ENCODE data around the gene NRIP3. TPM values are rescaled to one million over a fixed set of nuclear protein-coding genes. Genes with fewer than 3 reads are reported as not detected.

NRIP3 gene
- total and polyA plus RNA-seq, 2 of the 13 experiments (the other 11 are each of a cell fraction or from before 2014, with no cell fraction given), result 0.04 to 0.07 TPM

DNA sequence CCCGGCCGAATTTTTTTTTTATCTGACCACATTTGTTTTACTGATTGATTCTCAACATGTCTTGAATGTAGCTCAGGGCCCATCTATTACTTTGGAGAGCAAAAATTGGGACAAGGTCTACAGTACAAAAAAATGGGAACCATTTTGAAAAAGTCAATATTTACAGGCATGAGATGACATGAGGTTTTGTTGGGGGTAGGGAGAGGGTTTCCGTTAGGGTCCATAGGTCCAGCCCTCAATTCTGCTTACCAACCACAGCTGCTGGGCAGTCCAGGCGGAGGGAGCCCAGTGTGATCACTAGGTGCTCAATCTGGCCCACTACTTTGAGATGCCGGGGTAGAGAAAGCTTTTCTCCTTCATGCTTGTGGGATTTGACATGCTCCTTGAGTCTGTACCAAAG is 18.3 kb downstream of the NRIP3 start (continued):
- TF ChIP-seq MLLT10 (CRISPR knock-in tag; IDR thresholded peaks at IDR 0.05), result no peak
- TF ChIP-seq ZBTB8A (CRISPR knock-in tag; IDR thresholded peaks at IDR 0.05; ENCODE audit: borderline replicate concordance, low read depth), result no peak
- no peak for TF ChIP-seq SIN3B (IDR thresholded peaks at IDR 0.05; ENCODE audit: low read length)
- TF ChIP-seq, protein P1, sequence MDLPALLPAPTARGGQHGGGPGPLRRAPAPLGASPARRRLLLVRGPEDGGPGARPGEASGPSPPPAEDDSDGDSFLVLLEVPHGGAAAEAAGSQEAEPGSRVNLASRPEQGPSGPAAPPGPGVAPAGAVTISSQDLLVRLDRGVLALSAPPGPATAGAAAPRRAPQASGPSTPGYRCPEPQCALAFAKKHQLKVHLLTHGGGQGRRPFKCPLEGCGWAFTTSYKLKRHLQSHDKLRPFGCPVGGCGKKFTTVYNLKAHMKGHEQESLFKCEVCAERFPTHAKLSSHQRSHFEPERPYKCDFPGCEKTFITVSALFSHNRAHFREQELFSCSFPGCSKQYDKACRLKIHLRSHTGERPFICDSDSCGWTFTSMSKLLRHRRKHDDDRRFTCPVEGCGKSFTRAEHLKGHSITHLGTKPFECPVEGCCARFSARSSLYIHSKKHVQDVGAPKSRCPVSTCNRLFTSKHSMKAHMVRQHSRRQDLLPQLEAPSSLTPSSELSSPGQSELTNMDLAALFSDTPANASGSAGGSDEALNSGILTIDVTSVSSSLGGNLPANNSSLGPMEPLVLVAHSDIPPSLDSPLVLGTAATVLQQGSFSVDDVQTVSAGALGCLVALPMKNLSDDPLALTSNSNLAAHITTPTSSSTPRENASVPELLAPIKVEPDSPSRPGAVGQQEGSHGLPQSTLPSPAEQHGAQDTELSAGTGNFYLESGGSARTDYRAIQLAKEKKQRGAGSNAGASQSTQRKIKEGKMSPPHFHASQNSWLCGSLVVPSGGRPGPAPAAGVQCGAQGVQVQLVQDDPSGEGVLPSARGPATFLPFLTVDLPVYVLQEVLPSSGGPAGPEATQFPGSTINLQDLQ (CRISPR knock-in tag; IDR thresholded peaks at IDR 0.05), result no peak
- TF ChIP-seq, protein P2, sequence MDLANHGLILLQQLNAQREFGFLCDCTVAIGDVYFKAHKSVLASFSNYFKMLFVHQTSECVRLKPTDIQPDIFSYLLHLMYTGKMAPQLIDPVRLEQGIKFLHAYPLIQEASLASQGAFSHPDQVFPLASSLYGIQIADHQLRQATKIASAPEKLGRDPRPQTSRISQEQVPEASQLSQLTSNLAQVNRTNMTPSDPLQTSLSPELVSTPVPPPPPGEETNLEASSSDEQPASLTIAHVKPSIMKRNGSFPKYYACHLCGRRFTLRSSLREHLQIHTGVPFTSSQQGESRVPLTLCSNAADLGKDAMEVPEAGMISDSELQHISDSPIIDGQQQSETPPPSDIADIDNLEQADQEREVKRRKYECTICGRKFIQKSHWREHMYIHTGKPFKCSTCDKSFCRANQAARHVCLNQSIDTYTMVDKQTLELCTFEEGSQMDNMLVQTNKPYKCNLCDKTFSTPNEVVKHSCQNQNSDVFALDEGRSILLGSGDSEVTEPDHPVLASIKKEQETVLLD (CRISPR knock-in tag; IDR thresholded peaks at IDR 0.05; ENCODE audit: low read depth), result no peak
- TF ChIP-seq ARNT2 (CRISPR knock-in tag; IDR thresholded peaks at IDR 0.05; ENCODE audit: low read depth), result no peak
- no peak for TF ChIP-seq MTF2 (CRISPR knock-in tag; IDR thresholded peaks at IDR 0.05; ENCODE audit: borderline replicate concordance)
- no peak for TF ChIP-seq JDP2 (CRISPR knock-in tag; IDR thresholded peaks at IDR 0.05; ENCODE audit: borderline replicate concordance)
- TF ChIP-seq, protein P3, sequence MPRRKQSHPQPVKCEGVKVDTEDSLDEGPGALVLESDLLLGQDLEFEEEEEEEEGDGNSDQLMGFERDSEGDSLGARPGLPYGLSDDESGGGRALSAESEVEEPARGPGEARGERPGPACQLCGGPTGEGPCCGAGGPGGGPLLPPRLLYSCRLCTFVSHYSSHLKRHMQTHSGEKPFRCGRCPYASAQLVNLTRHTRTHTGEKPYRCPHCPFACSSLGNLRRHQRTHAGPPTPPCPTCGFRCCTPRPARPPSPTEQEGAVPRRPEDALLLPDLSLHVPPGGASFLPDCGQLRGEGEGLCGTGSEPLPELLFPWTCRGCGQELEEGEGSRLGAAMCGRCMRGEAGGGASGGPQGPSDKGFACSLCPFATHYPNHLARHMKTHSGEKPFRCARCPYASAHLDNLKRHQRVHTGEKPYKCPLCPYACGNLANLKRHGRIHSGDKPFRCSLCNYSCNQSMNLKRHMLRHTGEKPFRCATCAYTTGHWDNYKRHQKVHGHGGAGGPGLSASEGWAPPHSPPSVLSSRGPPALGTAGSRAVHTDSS (CRISPR knock-in tag; conservative IDR thresholded peaks at IDR 0.05), result no peak
- no peak for TF ChIP-seq NR3C1 (CRISPR knock-in tag; IDR thresholded peaks at IDR 0.05)
- no peak for TF ChIP-seq NONO (IDR thresholded peaks at IDR 0.05)
- TF ChIP-seq NONO (CRISPR knock-in tag; conservative IDR thresholded peaks at IDR 0.05), result no peak
- TF ChIP-seq ZNF780A (CRISPR knock-in tag; IDR thresholded peaks at IDR 0.05), result no peak
- no peak for TF ChIP-seq ZKSCAN1 (IDR thresholded peaks at IDR 0.05; ENCODE audit: low read length)
- TF ChIP-seq, protein P4, sequence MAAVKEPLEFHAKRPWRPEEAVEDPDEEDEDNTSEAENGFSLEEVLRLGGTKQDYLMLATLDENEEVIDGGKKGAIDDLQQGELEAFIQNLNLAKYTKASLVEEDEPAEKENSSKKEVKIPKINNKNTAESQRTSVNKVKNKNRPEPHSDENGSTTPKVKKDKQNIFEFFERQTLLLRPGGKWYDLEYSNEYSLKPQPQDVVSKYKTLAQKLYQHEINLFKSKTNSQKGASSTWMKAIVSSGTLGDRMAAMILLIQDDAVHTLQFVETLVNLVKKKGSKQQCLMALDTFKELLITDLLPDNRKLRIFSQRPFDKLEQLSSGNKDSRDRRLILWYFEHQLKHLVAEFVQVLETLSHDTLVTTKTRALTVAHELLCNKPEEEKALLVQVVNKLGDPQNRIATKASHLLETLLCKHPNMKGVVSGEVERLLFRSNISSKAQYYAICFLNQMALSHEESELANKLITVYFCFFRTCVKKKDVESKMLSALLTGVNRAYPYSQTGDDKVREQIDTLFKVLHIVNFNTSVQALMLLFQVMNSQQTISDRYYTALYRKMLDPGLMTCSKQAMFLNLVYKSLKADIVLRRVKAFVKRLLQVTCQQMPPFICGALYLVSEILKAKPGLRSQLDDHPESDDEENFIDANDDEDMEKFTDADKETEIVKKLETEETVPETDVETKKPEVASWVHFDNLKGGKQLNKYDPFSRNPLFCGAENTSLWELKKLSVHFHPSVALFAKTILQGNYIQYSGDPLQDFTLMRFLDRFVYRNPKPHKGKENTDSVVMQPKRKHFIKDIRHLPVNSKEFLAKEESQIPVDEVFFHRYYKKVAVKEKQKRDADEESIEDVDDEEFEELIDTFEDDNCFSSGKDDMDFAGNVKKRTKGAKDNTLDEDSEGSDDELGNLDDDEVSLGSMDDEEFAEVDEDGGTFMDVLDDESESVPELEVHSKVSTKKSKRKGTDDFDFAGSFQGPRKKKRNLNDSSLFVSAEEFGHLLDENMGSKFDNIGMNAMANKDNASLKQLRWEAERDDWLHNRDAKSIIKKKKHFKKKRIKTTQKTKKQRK (IDR thresholded peaks at IDR 0.05; ENCODE audit: low read length), result no peak
- TF ChIP-seq ZKSCAN8 (CRISPR knock-in tag; IDR thresholded peaks at IDR 0.05; ENCODE audit: borderline replicate concordance), result no peak
- no peak for TF ChIP-seq ZNF589 (CRISPR knock-in tag; conservative IDR thresholded peaks at IDR 0.05)
- TF ChIP-seq, protein P5, sequence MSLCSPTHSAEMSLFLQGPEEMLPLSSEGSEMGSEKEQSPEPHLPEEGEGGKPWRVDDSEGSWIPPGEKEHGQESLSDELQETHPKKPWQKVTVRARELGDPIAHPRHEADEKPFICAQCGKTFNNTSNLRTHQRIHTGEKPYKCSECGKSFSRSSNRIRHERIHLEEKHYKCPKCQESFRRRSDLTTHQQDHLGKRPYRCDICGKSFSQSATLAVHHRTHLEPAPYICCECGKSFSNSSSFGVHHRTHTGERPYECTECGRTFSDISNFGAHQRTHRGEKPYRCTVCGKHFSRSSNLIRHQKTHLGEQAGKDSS (CRISPR knock-in tag; IDR thresholded peaks at IDR 0.05; ENCODE audit: borderline replicate concordance, low read depth), result no peak
- TF ChIP-seq ZNF121 (CRISPR knock-in tag; IDR thresholded peaks at IDR 0.05), result no peak
- TF ChIP-seq NFYB (CRISPR knock-in tag; IDR thresholded peaks at IDR 0.05), result no peak
- TF ChIP-seq HNF4A (CRISPR knock-in tag; IDR thresholded peaks at IDR 0.05), result peak; percentile 82
